ENCODE results near the gene GPR25.

Gene GPR25

GRCh38 chr1:200872446-200873115, at the start of gene GPR25:
GPR25 (plus strand) TSS chr1:200872981; CDS start chr1:200873038, 57 bp downstream.
- no peaks in the 10 kb centered on the region for H3K79me2 ChIP-seq (ENCODE audit: insufficient read depth, low read length)
- H3F3A ChIP-seq (ENCODE audit: insufficient read depth) = no peaks in the 10 kb centered on the region
- H3K9me3 ChIP-seq (ENCODE audit: insufficient read depth, low read length) = no peaks in the 10 kb centered on the region
- no peak within 1 kb of the TSS for H3K4me2 ChIP-seq (ENCODE audit: low read depth, low read length, poor library complexity, severe bottlenecking)
- no peak within 1 kb of the TSS for H3K27ac ChIP-seq (ENCODE audit: low read depth, low read length)
- no peaks in the 10 kb centered on the region for H3K36me3 ChIP-seq (ENCODE audit: low read length)
- H3K9me2 ChIP-seq (replicated peaks; ENCODE audit: insufficient read depth, low read length) = no peaks in the 10 kb centered on the region
- no peak within 1 kb of the TSS for H3K9ac ChIP-seq (ENCODE audit: low read length)
- no peak within 1 kb of the TSS for H3K4me3 ChIP-seq (ENCODE audit: insufficient read depth, low read length, poor library complexity, severe bottlenecking)
- no peaks in the 10 kb centered on the region for H3K27me3 ChIP-seq (ENCODE audit: low read length)
- H4K20me1 ChIP-seq (ENCODE audit: low read depth, low read length) = no peaks in the 10 kb centered on the region
- no peak for TF ChIP-seq EZH2phosphoT487 (conservative IDR thresholded peaks at IDR 0.05; ENCODE audit: low read length)
- TF ChIP-seq, protein P1, sequence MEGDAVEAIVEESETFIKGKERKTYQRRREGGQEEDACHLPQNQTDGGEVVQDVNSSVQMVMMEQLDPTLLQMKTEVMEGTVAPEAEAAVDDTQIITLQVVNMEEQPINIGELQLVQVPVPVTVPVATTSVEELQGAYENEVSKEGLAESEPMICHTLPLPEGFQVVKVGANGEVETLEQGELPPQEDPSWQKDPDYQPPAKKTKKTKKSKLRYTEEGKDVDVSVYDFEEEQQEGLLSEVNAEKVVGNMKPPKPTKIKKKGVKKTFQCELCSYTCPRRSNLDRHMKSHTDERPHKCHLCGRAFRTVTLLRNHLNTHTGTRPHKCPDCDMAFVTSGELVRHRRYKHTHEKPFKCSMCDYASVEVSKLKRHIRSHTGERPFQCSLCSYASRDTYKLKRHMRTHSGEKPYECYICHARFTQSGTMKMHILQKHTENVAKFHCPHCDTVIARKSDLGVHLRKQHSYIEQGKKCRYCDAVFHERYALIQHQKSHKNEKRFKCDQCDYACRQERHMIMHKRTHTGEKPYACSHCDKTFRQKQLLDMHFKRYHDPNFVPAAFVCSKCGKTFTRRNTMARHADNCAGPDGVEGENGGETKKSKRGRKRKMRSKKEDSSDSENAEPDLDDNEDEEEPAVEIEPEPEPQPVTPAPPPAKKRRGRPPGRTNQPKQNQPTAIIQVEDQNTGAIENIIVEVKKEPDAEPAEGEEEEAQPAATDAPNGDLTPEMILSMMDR (IDR thresholded peaks at IDR 0.05; ENCODE audit: insufficient read depth, low read length, poor library complexity, severe bottlenecking) = no peak
- no peak within 1 kb of the TSS for H2AFZ ChIP-seq (ENCODE audit: low read depth, low read length, severe bottlenecking)

DNA sequence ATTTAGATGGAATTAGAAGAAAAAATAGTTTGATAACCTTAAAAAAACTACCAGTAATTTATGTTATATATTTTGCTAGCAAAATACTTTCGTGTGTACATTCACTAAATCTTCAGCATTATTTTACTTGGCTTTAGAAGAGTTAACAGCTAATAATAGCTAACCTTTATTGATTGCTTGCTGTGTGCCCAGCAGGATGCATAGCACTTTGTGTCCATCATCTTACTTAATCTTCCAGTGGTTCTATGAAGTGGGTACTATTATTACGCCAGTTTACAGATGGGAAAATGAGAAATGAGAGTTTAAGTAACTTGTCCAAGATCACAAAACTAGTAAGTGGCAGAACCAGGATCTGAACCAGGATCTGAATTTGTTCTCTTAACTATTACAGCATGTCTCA, 41.7 kb upstream of the GPR25 start:
- Histone ChIP-seq H3K79me2 (ENCODE audit: insufficient read depth, low read length) (no peaks in the 10 kb centered on the region), H3K9me3 (ENCODE audit: insufficient read depth, low read length) (no peaks in the 10 kb centered on the region), H4K20me1 (ENCODE audit: low read depth, low read length) (no peaks in the 10 kb centered on the region), H3K9me2 (replicated peaks; ENCODE audit: insufficient read depth, low read length) (no peaks in the 10 kb centered on the region), H3K36me3 (ENCODE audit: low read length) (no peaks in the 10 kb centered on the region), H3F3A (ENCODE audit: insufficient read depth) (no peaks in the 10 kb centered on the region), H3K4me2 (ENCODE audit: low read depth, low read length, poor library complexity, severe bottlenecking) (no peak overlapping the region), H3K4me3 (ENCODE audit: insufficient read depth, low read length, poor library complexity, severe bottlenecking) (no peak overlapping the region), H3K27me3 (ENCODE audit: low read length) (no peaks in the 10 kb centered on the region), H3K27ac (ENCODE audit: low read depth, low read length) (no peak overlapping the region), H2AFZ (ENCODE audit: low read depth, low read length, severe bottlenecking) (no peak overlapping the region), H3K9ac (ENCODE audit: low read length) (no peak overlapping the region)
- TF ChIP-seq EZH2phosphoT487 (conservative IDR thresholded peaks at IDR 0.05; ENCODE audit: low read length) = no peak
- TF ChIP-seq, protein P1 (IDR thresholded peaks at IDR 0.05; ENCODE audit: insufficient read depth, low read length, poor library complexity, severe bottlenecking) = no peak

DNA sequence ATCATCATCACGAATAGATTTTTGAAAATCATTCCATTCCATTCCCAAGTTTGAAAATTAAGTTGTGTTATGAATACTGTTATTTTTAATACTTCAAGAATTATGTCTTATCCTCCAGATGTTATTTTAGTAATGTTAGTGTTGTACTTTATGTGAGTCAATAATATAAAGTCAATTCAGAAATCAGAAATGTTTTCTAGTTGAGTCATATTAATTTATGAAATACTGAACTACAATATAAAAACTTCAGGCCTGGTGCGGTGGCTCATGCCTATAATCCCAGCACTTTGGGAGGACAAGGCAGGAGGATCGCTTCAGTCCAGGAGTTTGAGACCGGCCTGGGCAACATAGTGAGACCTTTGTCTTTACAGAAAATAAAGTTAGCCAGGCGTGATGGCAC, 38.4 kb upstream of the GPR25 start:
- Histone ChIP-seq H3F3A (ENCODE audit: insufficient read depth) (no peaks in the 10 kb centered on the region), H3K9ac (ENCODE audit: low read length) (no peak overlapping the region), H3K36me3 (ENCODE audit: low read length) (no peaks in the 10 kb centered on the region), H3K79me2 (ENCODE audit: insufficient read depth, low read length) (no peaks in the 10 kb centered on the region), H3K9me2 (replicated peaks; ENCODE audit: insufficient read depth, low read length) (no peaks in the 10 kb centered on the region), H3K27ac (ENCODE audit: low read depth, low read length) (no peak overlapping the region), H3K27me3 (ENCODE audit: low read length) (no peaks in the 10 kb centered on the region), H3K4me2 (ENCODE audit: low read depth, low read length, poor library complexity, severe bottlenecking) (no peak overlapping the region), H3K4me3 (ENCODE audit: insufficient read depth, low read length, poor library complexity, severe bottlenecking) (no peak overlapping the region), H2AFZ (ENCODE audit: low read depth, low read length, severe bottlenecking) (no peak overlapping the region), H4K20me1 (ENCODE audit: low read depth, low read length) (no peaks in the 10 kb centered on the region), H3K9me3 (ENCODE audit: insufficient read depth, low read length) (no peaks in the 10 kb centered on the region)
- TF ChIP-seq EZH2phosphoT487 (conservative IDR thresholded peaks at IDR 0.05; ENCODE audit: low read length) = no peak
- TF ChIP-seq, protein P1 (IDR thresholded peaks at IDR 0.05; ENCODE audit: insufficient read depth, low read length, poor library complexity, severe bottlenecking) = no peak

Data from SU-DHL-6 (cell line).